GM18520 (cell line): ENCODE results near the gene TRAPPC2.
"Not testable (repeated sequence)": the region's sequence is repeated elsewhere in the genome, so short reads cannot be mapped to it uniquely, and the experiment has no call there.

Experiments
- ATAC-seq: cut with Tn5 transposase; IDR thresholded peaks from one replicate; pipeline ENCODE4 v1.9.1; 2021; ENCODE audit not compliant: unreplicated experiment

Gene TRAPPC2

GRCh38 chrX:13699183-13699826 lies 35.1 kb downstream of the TRAPPC2 start:
- ATAC-seq, result no peak

GRCh38 chrX:13698432-13698831 lies 36.0 kb downstream of the TRAPPC2 start:
- ATAC-seq, result no peak

GRCh38 chrX:13697976-13698375 lies 36.4 kb downstream of the TRAPPC2 start:
- ATAC-seq, result no peak

GRCh38 chrX:13697455-13697854 lies 37.0 kb downstream of the TRAPPC2 start:
- ATAC-seq, result peak; percentile 72

- no peak for ATAC-seq
Observed at GRCh38 chrX:13695601-13696115, 38.8 kb downstream of the TRAPPC2 start.

- no peak for ATAC-seq
Observed at GRCh38 chrX:13694983-13695382, 39.4 kb downstream of the TRAPPC2 start.

DNA sequence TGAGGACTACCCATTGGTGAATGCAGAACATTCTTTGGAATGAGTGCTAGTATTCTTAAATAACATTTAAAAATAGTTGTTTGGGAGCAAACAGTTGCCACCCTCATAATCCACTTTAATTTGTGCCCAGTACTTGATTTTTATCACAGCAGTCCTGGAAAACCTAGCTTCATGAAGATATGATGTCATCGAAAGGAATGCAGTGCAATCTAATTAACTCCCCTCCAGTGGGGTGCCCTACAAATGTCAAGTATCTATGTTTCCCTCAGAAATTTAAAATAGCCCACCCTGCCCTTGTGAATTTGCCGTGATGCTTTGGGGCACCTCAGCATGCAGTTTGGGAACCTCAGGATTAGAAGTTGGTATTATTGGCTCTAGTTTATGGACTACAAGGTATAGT lies 40.1 kb downstream of the TRAPPC2 start:
- no peak for ATAC-seq

- no peak for ATAC-seq
Observed at GRCh38 chrX:13693341-13693961, 41.0 kb downstream of the TRAPPC2 start.

DNA sequence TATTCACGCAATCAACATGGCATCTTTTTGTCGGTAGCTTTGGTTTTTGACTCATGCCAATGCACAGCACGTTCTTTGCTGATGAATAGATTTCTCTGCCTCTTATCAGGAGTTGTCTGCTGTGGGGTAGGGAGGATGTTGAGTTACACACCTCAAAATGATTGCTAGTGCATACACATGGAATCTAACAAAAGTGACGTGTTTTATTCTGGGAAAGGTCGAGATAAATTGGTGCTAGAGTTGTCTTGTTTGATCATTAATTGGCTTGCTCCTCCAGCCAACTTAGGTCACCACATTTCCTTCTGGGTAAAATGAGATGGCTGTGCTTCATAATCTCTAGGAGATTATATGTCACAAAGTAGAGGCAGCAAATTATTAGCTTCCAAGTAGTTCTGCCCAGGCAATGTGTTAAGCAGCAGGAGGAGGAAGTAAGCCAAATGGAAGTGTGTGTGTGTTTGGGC lies 41.6 kb downstream of the TRAPPC2 start:
- ATAC-seq, result no peak

- no peak for ATAC-seq
Observed at GRCh38 chrX:13691841-13692371, 42.5 kb downstream of the TRAPPC2 start.

DNA sequence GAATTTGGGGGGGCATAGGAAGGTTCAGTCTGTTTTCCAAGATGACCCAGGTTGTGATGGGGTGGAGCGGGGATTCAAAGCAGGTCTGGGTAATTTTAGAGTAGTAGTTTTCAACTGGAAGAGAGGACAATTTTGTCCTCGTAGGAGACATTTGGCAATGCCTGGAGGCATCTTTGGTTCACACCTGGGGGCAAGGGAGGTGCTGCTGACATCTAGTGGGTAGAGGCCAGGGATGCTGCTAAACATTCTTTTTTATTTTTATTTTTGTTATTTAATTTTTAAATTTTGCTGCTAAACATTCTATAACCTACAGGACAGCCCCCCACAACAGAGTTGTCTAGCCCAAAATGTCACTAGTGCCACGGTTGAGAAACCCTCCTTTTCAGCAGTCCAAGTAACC lies 43.6 kb downstream of the TRAPPC2 start:
- no peak for ATAC-seq

- no peak for ATAC-seq
Observed at GRCh38 chrX:13689741-13690211, 44.6 kb downstream of the TRAPPC2 start.

GRCh38 chrX:13688958-13689740 lies 45.3 kb downstream of the TRAPPC2 start, which contains the start of gene RAB9A:
RAB9A (plus strand) TSS chrX:13689128; CDS start chrX:13708747, 19,619 bp downstream.
- peak; percentile 57 for ATAC-seq

DNA sequence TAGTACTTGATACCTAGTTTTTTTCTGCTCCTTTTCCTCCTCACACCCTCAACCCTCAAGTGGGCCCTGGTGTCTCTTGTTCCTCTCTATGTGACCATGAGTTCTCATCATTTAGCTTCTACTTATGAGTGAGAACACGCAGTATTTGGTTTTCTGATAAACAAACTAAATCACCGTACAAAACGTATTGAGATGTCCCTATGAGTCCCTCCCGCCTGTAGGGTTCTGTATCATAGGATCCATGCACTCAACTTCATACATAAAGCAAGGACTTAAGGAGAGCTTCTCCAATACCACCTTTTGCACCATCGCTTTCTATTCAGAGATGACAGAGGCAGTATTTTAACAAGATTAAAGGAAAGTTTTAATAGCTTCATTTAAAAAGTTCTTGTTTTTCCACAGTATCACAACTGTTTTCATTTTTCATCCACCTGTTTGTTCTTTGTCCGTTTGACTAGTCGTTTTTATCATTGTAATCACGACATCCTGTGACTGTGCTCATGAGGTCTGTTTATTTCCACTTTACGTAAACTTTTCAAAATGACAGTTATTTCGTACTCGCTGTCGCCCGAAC lies 45.9 kb downstream of the TRAPPC2 start:
- ATAC-seq, result no peak

DNA sequence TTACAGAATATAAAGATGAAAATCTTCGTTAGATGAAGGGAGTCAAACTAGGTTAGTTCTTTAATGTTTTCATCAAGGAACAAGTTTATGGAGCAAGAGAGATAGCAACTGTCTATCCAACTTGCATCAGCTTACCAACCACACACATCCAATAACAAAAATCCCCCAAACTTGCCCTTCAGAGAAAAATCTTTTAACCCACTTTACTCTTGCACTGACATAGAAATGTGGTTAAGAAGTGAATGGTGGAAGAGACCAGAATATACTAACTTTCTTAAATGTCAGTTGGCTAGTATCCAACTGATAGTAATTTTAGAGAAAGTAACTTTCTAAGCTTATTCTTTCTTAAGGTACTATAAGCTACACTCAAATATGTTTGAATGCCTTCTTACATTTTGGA lies 47.2 kb downstream of the TRAPPC2 start:
- ATAC-seq, result no peak

GRCh38 chrX:13685126-13685763 lies 49.2 kb downstream of the TRAPPC2 start:
- no peak for ATAC-seq

GRCh38 chrX:13684361-13684760 lies 50.1 kb downstream of the TRAPPC2 start:
- ATAC-seq, result no peak

DNA sequence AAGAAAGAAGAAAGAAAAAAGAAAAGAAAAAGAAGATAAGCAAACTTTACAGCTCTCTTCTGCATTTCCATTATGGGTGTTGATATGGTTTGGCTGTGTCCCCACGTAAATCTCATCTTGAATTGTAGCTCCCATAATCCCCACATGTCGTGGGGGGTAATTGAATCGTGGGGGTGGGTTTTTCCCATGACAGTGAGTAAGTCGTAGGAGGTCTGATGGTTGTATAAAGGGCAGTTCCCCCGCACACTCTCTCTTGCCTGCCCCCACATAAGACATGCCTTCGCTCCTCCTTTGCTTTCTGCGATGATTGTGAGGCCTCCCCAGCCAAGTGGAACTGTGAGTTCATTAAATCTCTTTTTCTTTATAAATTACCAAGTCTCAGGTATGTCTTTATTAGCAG lies 52.8 kb downstream of the TRAPPC2 start:
- ATAC-seq, result no peak

- not testable (repeated sequence) for ATAC-seq
Observed at GRCh38 chrX:13679700-13680099, 54.7 kb downstream of the TRAPPC2 start.

GRCh38 chrX:13676885-13677284 lies 57.5 kb downstream of the TRAPPC2 start:
- no peak for ATAC-seq
